Endodermal cell (in vitro differentiated cells): ENCODE measurements around the gene ICA1. TPM values are rescaled to one million over a fixed set of nuclear protein-coding genes. Genes with fewer than 3 reads are reported as not detected.
"Not testable (repeated sequence)": the region's sequence is repeated elsewhere in the genome, so short reads cannot be mapped to it uniquely, and the experiment has no call there.

ENCODE experiments used
- DNase-seq: peaks from one replicate; pipeline ENCODE4 v3.0.0-alpha.2; 2017
- H3K27ac ChIP-seq: 2 replicates; pipeline ENCODE4 v1.5.1; 2013; ENCODE audit warnings: mild to moderate bottlenecking, low read depth, low read length, moderate library complexity
- H3K27me3 ChIP-seq: 2 replicates; pipeline ENCODE4 v1.6.1; 2013; ENCODE audit warnings: mild to moderate bottlenecking, low read length, moderate library complexity; ENCODE audit not compliant: insufficient read depth, control insufficient read depth, poor library complexity, severe bottlenecking
- H3K36me3 ChIP-seq: 2 replicates; pipeline ENCODE4 v1.7.0; 2013; ENCODE audit warnings: mild to moderate bottlenecking, low read length, moderate library complexity; ENCODE audit not compliant: control insufficient read depth, insufficient read depth
- H3K4me1 ChIP-seq: one replicate; pipeline ENCODE4 v1.7.0; 2013; ENCODE audit warnings: low read length; ENCODE audit not compliant: control insufficient read depth, insufficient read depth
- H3K4me3 ChIP-seq: 2 replicates; pipeline ENCODE4 v1.5.1; 2013; ENCODE audit warnings: mild to moderate bottlenecking, low read length, moderate library complexity
- H3K9ac ChIP-seq: 2 replicates; pipeline ENCODE4 v1.6.1; 2013; ENCODE audit warnings: mild to moderate bottlenecking, low read length, moderate library complexity; ENCODE audit not compliant: poor library complexity, severe bottlenecking; ENCODE audit errors: extremely low read depth
- H3K9me3 ChIP-seq: 2 replicates; pipeline ENCODE4 v1.6.1; 2013; ENCODE audit warnings: mild to moderate bottlenecking, low read length, moderate library complexity; ENCODE audit not compliant: control insufficient read depth
- H3K27ac Mint-ChIP-seq: 2 replicates; pipeline ENCODE4 v1.8.0; 2020; ENCODE audit warnings: mixed read lengths
- H3K27me3 Mint-ChIP-seq: 2 replicates; pipeline ENCODE4 v1.8.0; 2021; ENCODE audit warnings: mild to moderate bottlenecking, mixed read lengths; ENCODE audit not compliant: insufficient read depth
- H3K36me3 Mint-ChIP-seq: 2 replicates; pipeline ENCODE4 v1.8.0; 2020; ENCODE audit warnings: low read depth, mixed read lengths
- H3K4me1 Mint-ChIP-seq: 2 replicates; pipeline ENCODE4 v1.8.0; 2020; ENCODE audit warnings: mixed read lengths
- H3K4me3 Mint-ChIP-seq: 2 replicates; pipeline ENCODE4 v1.8.0; 2020; ENCODE audit warnings: mild to moderate bottlenecking, moderate library complexity, mixed read lengths
- H3K9me3 Mint-ChIP-seq: 2 replicates; pipeline ENCODE4 v1.8.0; 2020; ENCODE audit warnings: mild to moderate bottlenecking, mixed read lengths
- WGBS, 2 experiments: methylation state at CpG; one replicate each; pipeline versions ENCODE4 v1.1.5 to v1.1.7; 2013; ENCODE audit warnings: missing lambda C conversion rate in 2 of 2, mixed read lengths in 1 of 2; ENCODE audit not compliant: insufficient coverage in 1 of 2, insufficient read length in 1 of 2; 5-methylcytosine and 5-hydroxymethylcytosine counted together
- total RNA-seq, 2 donors: library from RNA; stranded (reverse); fragmentation: NEBNext Ultra II Directional in 1 of 2; extraction: Animal tissue kit (Norgen Biotek cat#: 25700) in 1 of 2; gene quantifications; 2 replicates in 1 of 2; 3 replicates in 1 of 2; pipeline ENCODE4 v1.2.1, GENCODE V29; 2021
- TF ChIP-seq, protein P1 (sequence below): fragments of 200-600 bp; sonication (generic); conservative IDR thresholded peaks from 2 replicates; pipeline ENCODE4 v1.5.0; 2021; ENCODE audit warnings: antibody characterized with exemption, mild to moderate bottlenecking

ICA1 gene
- total RNA-seq, 2 donors from 2014 or later = 25.0 to 50.2 TPM

DNA sequence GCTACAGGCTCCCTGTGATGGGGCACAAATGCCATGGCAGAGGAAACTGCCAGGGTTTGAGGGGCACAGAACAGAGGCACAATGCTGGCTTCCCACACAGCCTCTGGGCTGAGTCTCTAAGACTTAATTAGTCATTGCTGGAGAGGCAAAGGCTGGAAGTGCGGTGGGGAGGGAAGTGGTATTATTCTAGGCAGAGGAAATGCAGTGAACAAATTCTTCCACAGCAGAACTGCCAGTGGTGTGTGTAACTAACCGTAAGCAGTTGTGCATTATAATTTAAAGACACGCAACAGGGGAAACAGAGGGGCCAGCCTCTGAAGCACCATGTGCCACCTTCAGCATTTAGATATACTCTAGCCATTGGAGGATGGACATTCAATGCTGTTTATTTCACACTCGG, 12.8 kb downstream of the ICA1 start:
- Histone ChIP-seq H3K27me3 (no peaks in the 10 kb centered on the region), H3K4me3 (no peak overlapping the region), H3K4me1 (no peaks in the 10 kb centered on the region), H3K9ac (no peak overlapping the region), H3K36me3 (no peaks in the 10 kb centered on the region), H3K9me3 (peaks cover 3% of the 10 kb centered on the region), H3K27ac (no peak overlapping the region)
- TF ChIP-seq, protein P1, sequence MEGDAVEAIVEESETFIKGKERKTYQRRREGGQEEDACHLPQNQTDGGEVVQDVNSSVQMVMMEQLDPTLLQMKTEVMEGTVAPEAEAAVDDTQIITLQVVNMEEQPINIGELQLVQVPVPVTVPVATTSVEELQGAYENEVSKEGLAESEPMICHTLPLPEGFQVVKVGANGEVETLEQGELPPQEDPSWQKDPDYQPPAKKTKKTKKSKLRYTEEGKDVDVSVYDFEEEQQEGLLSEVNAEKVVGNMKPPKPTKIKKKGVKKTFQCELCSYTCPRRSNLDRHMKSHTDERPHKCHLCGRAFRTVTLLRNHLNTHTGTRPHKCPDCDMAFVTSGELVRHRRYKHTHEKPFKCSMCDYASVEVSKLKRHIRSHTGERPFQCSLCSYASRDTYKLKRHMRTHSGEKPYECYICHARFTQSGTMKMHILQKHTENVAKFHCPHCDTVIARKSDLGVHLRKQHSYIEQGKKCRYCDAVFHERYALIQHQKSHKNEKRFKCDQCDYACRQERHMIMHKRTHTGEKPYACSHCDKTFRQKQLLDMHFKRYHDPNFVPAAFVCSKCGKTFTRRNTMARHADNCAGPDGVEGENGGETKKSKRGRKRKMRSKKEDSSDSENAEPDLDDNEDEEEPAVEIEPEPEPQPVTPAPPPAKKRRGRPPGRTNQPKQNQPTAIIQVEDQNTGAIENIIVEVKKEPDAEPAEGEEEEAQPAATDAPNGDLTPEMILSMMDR = no peak
- Mint-ChIP-seq H3K4me1 (peaks cover 3% of the 10 kb centered on the region), H3K27me3 (no peaks in the 10 kb centered on the region), H3K4me3 (no peak overlapping the region), H3K9me3 (peaks cover 12% of the 10 kb centered on the region), H3K27ac (no peak overlapping the region), H3K36me3 (peaks cover 2% of the 10 kb centered on the region)
- DNase-seq = no peak
- WGBS, 2 experiments = 89 to 95% methylated on average over 2 to 4 of the region's 4 CpGs

DNA sequence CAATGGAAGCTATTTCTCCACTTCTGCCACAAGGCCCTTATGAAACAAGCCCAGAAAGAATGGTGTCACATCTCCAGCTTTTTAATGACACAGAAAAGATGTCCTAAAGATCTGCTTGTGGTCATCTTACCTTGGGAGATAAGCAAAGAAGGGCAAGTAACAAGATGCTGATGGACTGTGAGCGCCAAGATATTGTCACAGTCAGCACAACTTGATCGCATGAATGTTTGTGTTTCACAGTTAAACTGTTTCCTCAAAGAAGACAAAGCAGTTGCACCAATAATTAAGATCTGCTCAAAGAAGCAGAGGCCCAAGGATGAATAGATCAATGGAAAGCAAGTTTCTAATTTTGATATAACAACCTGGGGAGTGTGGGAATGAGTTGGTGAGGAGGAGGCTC, 15.9 kb downstream of the ICA1 start:
- Histone ChIP-seq H3K27ac (no peak overlapping the region), H3K27me3 (no peaks in the 10 kb centered on the region), H3K4me3 (no peak overlapping the region), H3K9ac (no peak overlapping the region), H3K36me3 (no peaks in the 10 kb centered on the region), H3K9me3 (peaks cover 9% of the 10 kb centered on the region), H3K4me1 (no peaks in the 10 kb centered on the region)
- Mint-ChIP-seq H3K4me1 (no peaks in the 10 kb centered on the region), H3K36me3 (peaks cover 6% of the 10 kb centered on the region), H3K27ac (no peak overlapping the region), H3K4me3 (no peak overlapping the region), H3K9me3 (peaks cover 29% of the 10 kb centered on the region), H3K27me3 (no peaks in the 10 kb centered on the region)
- WGBS, 2 experiments = 95 to 100% methylated on average over 2 of the region's 2 CpGs
- TF ChIP-seq, protein P1 = no peak
- no peak for DNase-seq

DNA sequence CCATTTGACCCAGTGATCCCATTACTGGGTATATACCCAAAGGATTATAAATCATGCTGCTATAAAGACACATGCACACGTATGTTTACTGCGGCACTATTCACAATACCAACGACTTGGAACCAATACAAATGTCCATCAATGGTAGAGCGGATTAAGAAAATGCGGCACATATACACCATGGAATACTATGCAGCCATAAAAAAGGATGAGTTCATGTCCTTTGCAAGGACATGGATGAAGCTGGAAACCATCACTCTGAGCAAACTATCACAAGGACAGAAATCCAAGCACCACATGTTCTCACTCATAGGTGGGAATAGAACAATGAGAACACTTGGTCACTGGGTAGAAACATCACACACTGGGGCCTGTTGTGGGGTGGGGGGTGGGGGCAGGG, 16.9 kb downstream of the ICA1 start:
- H3K36me3 Mint-ChIP-seq, H3K9ac ChIP-seq, H3K27ac Mint-ChIP-seq, H3K4me3 Mint-ChIP-seq, H3K4me3 ChIP-seq, H3K4me1 Mint-ChIP-seq, H3K27me3 Mint-ChIP-seq, H3K27ac ChIP-seq, H3K4me1 ChIP-seq, DNase-seq, H3K9me3 ChIP-seq, H3K36me3 ChIP-seq, H3K27me3 ChIP-seq: not testable (repeated sequence)
- H3K9me3 Mint-ChIP-seq = peaks cover 29% of the 10 kb centered on the region
- 96% methylated on average over 4 to 5 of the region's 5 CpGs for WGBS, 2 experiments

DNA sequence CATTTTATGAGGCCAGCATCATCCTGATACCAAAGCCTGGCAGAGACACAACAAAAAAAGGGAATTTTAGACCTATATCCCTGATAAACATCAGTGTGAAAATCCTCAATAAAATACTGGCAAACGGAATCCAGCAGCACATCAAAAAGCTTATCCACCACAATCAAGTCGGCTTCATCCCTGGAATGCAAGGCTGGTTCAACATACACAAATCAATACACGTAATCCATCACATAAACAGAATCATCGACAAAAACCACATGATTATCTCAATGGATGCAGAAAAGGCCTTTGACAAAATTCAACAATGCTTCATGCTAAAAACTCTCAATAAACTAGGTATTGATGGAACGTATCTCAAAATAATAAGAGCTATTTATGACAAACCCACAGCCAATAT, 18.9 kb downstream of the ICA1 start:
- H3K36me3 Mint-ChIP-seq, H3K36me3 ChIP-seq, H3K4me3 Mint-ChIP-seq, H3K27ac ChIP-seq, H3K9ac ChIP-seq, H3K9me3 ChIP-seq, H3K27me3 ChIP-seq, H3K4me1 Mint-ChIP-seq, H3K4me3 ChIP-seq, H3K27me3 Mint-ChIP-seq, H3K27ac Mint-ChIP-seq, DNase-seq, H3K4me1 ChIP-seq: not testable (repeated sequence)
- 94% methylated on average over 5 of the region's 5 CpGs; no CpG with 5 or more reads in 1 of the 2 experiments for WGBS, 2 experiments
- peaks cover 33% of the 10 kb centered on the region for H3K9me3 Mint-ChIP-seq

DNA sequence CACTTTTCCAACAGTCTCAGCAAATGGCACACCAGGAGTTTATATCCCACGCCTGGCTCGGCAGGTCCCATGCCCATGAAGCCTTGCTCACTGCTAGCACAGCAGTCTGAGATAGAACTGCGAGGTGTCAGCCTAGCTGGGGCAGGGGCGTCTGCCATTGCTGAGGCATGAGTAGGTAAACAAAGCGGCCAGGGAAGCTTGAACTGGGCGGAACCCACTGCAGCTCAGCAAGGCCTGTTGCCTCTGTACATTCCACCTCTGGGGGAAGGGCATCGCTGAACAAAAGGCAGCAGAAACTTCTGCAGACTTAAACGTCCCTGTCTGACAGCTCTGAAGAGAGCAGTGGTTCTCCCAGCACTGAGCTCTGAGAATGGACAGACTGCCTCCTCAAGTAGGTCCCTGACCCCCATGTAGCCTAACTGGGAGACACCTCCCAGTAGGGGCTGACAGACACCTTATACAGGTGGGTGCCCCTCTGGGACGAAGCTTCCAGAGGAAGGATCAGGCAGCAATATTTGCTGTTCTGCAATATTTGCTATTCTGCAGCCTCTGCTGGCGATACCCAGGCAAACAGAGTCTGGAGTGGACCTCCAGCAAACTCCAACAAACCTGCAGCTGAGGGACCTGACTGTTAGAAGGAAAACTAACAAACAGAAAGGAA, 22.1 kb downstream of the ICA1 start:
- H3K4me3 Mint-ChIP-seq = not testable (repeated sequence)

More for the DNA sequence above, 22.1 kb downstream of the ICA1 start:
- H3K4me1 Mint-ChIP-seq, H3K36me3 ChIP-seq, H3K27me3 ChIP-seq, H3K4me1 ChIP-seq, H3K27ac Mint-ChIP-seq, H3K36me3 Mint-ChIP-seq, H3K27ac ChIP-seq, DNase-seq, H3K9me3 ChIP-seq, H3K27me3 Mint-ChIP-seq, H3K4me3 ChIP-seq, H3K9ac ChIP-seq: not testable (repeated sequence)
- whole genome bisulfite sequencing, 2 experiments = 74 to 80% methylated on average over 6 to 10 of the region's 10 CpGs
- peaks cover 28% of the 10 kb centered on the region for H3K9me3 Mint-ChIP-seq
